WTC11 (cell line): ENCODE measurements around the gene HLF. TPM values are rescaled to one million over a fixed set of nuclear protein-coding genes. Genes with fewer than 3 reads are reported as not detected.

ENCODE experiments used
- ATAC-seq: fragments of 200-7000 bp; cut with Tn5 transposase; 2 replicates; pipeline ENCODE4 v1.10.0; 2021; ENCODE audit warnings: mild to moderate bottlenecking, moderate library complexity
- CTCF ChIA-PET: fragments of 300-600 bp; sonication (Branson Sonifier 250); formaldehyde crosslinking; loops from one replicate; lab custom pipeline; 2021; ENCODE audit warnings: antibody characterized with exemption; lab: Charles Lee
- POLR2A ChIA-PET: fragments of 350-600 bp; sonication (Branson Sonifier 250); formaldehyde crosslinking; loops from one replicate; lab custom pipeline; 2021; ENCODE audit warnings: antibody characterized with exemption; lab: Charles Lee
- DNase-seq: peaks from one replicate; pipeline ENCODE4 v3.0.0; 2021; ENCODE audit warnings: low spot score
- H3K27ac Mint-ChIP-seq: 2 replicates; pipeline ENCODE4 v1.8.0; 2021; ENCODE audit warnings: mixed read lengths
- H3K27me3 Mint-ChIP-seq: 2 replicates; pipeline ENCODE4 v1.8.0; 2021; ENCODE audit warnings: low read depth, mild to moderate bottlenecking, moderate library complexity, mixed read lengths
- H3K36me3 Mint-ChIP-seq: 2 replicates; pipeline ENCODE4 v1.8.0; 2021; ENCODE audit warnings: mixed read lengths
- H3K4me1 Mint-ChIP-seq: 2 replicates; pipeline ENCODE4 v1.8.0; 2022; ENCODE audit warnings: mixed read lengths
- H3K4me3 Mint-ChIP-seq: 2 replicates; pipeline ENCODE4 v1.8.0; 2021; ENCODE audit warnings: mild to moderate bottlenecking, moderate library complexity, mixed read lengths
- H3K9me3 Mint-ChIP-seq: 2 replicates; pipeline ENCODE4 v1.8.0; 2021; ENCODE audit warnings: mixed read lengths
- CREB1 ChIP-seq: sonication (generic); formaldehyde crosslinking; IDR thresholded peaks from 2 replicates; pipeline ENCODE4 v1.8.0; 2023; ENCODE audit warnings: mild to moderate bottlenecking, missing genetic modification reagents
- ERG ChIP-seq: fragments of 250-450 bp; sonication (Bioruptor Pico); IDR thresholded peaks from 2 replicates; pipeline ENCODE4 v1.8.0; 2021; ENCODE audit warnings: mild to moderate bottlenecking
- FOXP1 ChIP-seq: sonication (generic); formaldehyde crosslinking; IDR thresholded peaks from 2 replicates; pipeline ENCODE4 v1.8.0; 2022; ENCODE audit warnings: missing genetic modification reagents, mild to moderate bottlenecking, moderate library complexity, borderline replicate concordance
- GTF2I ChIP-seq: fragments of 250-450 bp; sonication (Bioruptor Pico); conservative IDR thresholded peaks from 2 replicates; pipeline ENCODE4 v1.4.0; 2021; ENCODE audit warnings: mild to moderate bottlenecking
- JAZF1 ChIP-seq: fragments of 250-450 bp; sonication (Bioruptor Pico); IDR thresholded peaks from 2 replicates; pipeline ENCODE4 v1.9.0; 2021; ENCODE audit warnings: moderate library complexity, mild to moderate bottlenecking, inconsistent platforms
- NFE2L1 ChIP-seq: sonication (generic); formaldehyde crosslinking; IDR thresholded peaks from 2 replicates; pipeline ENCODE4 v1.8.1; 2023; ENCODE audit warnings: missing genetic modification reagents
- NR2C2 ChIP-seq: sonication (generic); formaldehyde crosslinking; IDR thresholded peaks from 2 replicates; pipeline ENCODE4 v1.8.0; 2022; ENCODE audit warnings: mild to moderate bottlenecking, missing genetic modification reagents
- PRRX2 ChIP-seq: fragments of 250-450 bp; sonication (Bioruptor Pico); IDR thresholded peaks from 2 replicates; pipeline ENCODE4 v1.8.0; 2021; ENCODE audit warnings: mild to moderate bottlenecking
- SMAD3 ChIP-seq: sonication (generic); formaldehyde crosslinking; IDR thresholded peaks from 2 replicates; pipeline ENCODE4 v1.8.0; 2022; ENCODE audit warnings: missing genetic modification reagents, mild to moderate bottlenecking, borderline replicate concordance
- SP1 ChIP-seq: sonication (generic); formaldehyde crosslinking; conservative IDR thresholded peaks from 2 replicates; pipeline ENCODE4 v1.8.1; 2022; ENCODE audit warnings: missing genetic modification reagents
- TEAD1 ChIP-seq: sonication (generic); formaldehyde crosslinking; IDR thresholded peaks from 2 replicates; pipeline ENCODE4 v1.8.0; 2022; ENCODE audit warnings: mild to moderate bottlenecking, missing genetic modification reagents
- ZNF138 ChIP-seq: sonication (generic); formaldehyde crosslinking; conservative IDR thresholded peaks from 2 replicates; pipeline ENCODE4 v1.8.1; 2022; ENCODE audit warnings: mild to moderate bottlenecking, moderate library complexity, missing genetic modification reagents
- ZNF232 ChIP-seq: sonication (generic); formaldehyde crosslinking; IDR thresholded peaks from 2 replicates; pipeline ENCODE4 v1.8.0; 2022; ENCODE audit warnings: mild to moderate bottlenecking, missing genetic modification reagents
- ZNF423 ChIP-seq: fragments of 250-450 bp; sonication (Bioruptor Pico); IDR thresholded peaks from 2 replicates; pipeline ENCODE4 v2.1.2; 2022; ENCODE audit warnings: mild to moderate bottlenecking, moderate library complexity
- ZNF512 ChIP-seq: sonication (generic); formaldehyde crosslinking; IDR thresholded peaks from 2 replicates; pipeline ENCODE4 v1.8.1; 2022; ENCODE audit warnings: missing genetic modification reagents, borderline replicate concordance
- total RNA-seq: library from RNA; stranded (reverse); gene quantifications from 3 replicates; pipeline ENCODE4 v1.2.3, GENCODE V29; 2021
- TF ChIP-seq, protein P1 (sequence below): sonication (generic); formaldehyde crosslinking; IDR thresholded peaks from 2 replicates; pipeline ENCODE4 v1.8.1; 2023; ENCODE audit warnings: mild to moderate bottlenecking, missing genetic modification reagents, moderate library complexity
- TF ChIP-seq, protein P2 (sequence below): sonication (generic); formaldehyde crosslinking; IDR thresholded peaks from 2 replicates; pipeline ENCODE4 v1.8.0; 2023; ENCODE audit warnings: missing genetic modification reagents, mild to moderate bottlenecking, borderline replicate concordance
- TF ChIP-seq, protein P3 (sequence below): sonication (generic); formaldehyde crosslinking; IDR thresholded peaks from 2 replicates; pipeline ENCODE4 v1.8.0; 2022; ENCODE audit warnings: mild to moderate bottlenecking, missing genetic modification reagents

HLF gene
- total RNA-seq, 1 experiment from 2014 or later, result 0.31 TPM

GRCh38 chr17:55223524-55223923 lies 41.2 kb upstream of the HLF start:
- Mint-ChIP-seq H3K36me3 (no peaks in the 10 kb centered on the region), H3K4me1 (no peaks in the 10 kb centered on the region), H3K9me3 (no peaks in the 10 kb centered on the region), H3K27ac (no peak overlapping the region), H3K27me3 (0 out of 2 replicates have a peak, but pooled peaks cover 1% of the 10 kb centered on the region), H3K4me3 (no peak overlapping the region)
- DNase-seq, result no peak
- POLR2A ChIA-PET, result no interaction called here
- ATAC-seq, result no peak
- CTCF ChIA-PET, result interaction anchor here (0.6 kb wide), 1 partner anchor 218 kb away, joined by 3 read pairs; no protein-coding TSS in a partner anchor
- no peak for TF ChIP-seq ZNF138
- no peak for TF ChIP-seq CREB1 (CRISPR knock-in tag)
- TF ChIP-seq, protein P1, sequence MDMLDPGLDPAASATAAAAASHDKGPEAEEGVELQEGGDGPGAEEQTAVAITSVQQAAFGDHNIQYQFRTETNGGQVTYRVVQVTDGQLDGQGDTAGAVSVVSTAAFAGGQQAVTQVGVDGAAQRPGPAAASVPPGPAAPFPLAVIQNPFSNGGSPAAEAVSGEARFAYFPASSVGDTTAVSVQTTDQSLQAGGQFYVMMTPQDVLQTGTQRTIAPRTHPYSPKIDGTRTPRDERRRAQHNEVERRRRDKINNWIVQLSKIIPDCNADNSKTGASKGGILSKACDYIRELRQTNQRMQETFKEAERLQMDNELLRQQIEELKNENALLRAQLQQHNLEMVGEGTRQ (CRISPR knock-in tag), result no peak
- TF ChIP-seq ZNF423 (CRISPR knock-in tag), result no peak
- TF ChIP-seq, protein P2, sequence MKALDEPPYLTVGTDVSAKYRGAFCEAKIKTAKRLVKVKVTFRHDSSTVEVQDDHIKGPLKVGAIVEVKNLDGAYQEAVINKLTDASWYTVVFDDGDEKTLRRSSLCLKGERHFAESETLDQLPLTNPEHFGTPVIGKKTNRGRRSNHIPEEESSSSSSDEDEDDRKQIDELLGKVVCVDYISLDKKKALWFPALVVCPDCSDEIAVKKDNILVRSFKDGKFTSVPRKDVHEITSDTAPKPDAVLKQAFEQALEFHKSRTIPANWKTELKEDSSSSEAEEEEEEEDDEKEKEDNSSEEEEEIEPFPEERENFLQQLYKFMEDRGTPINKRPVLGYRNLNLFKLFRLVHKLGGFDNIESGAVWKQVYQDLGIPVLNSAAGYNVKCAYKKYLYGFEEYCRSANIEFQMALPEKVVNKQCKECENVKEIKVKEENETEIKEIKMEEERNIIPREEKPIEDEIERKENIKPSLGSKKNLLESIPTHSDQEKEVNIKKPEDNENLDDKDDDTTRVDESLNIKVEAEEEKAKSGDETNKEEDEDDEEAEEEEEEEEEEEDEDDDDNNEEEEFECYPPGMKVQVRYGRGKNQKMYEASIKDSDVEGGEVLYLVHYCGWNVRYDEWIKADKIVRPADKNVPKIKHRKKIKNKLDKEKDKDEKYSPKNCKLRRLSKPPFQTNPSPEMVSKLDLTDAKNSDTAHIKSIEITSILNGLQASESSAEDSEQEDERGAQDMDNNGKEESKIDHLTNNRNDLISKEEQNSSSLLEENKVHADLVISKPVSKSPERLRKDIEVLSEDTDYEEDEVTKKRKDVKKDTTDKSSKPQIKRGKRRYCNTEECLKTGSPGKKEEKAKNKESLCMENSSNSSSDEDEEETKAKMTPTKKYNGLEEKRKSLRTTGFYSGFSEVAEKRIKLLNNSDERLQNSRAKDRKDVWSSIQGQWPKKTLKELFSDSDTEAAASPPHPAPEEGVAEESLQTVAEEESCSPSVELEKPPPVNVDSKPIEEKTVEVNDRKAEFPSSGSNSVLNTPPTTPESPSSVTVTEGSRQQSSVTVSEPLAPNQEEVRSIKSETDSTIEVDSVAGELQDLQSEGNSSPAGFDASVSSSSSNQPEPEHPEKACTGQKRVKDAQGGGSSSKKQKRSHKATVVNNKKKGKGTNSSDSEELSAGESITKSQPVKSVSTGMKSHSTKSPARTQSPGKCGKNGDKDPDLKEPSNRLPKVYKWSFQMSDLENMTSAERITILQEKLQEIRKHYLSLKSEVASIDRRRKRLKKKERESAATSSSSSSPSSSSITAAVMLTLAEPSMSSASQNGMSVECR, result no peak
- TF ChIP-seq FOXP1 (CRISPR knock-in tag), result no peak
- no peak for TF ChIP-seq NFE2L1
- no peak for TF ChIP-seq TEAD1 (CRISPR knock-in tag)
- TF ChIP-seq ZNF232 (CRISPR knock-in tag), result no peak
- TF ChIP-seq, protein P3, sequence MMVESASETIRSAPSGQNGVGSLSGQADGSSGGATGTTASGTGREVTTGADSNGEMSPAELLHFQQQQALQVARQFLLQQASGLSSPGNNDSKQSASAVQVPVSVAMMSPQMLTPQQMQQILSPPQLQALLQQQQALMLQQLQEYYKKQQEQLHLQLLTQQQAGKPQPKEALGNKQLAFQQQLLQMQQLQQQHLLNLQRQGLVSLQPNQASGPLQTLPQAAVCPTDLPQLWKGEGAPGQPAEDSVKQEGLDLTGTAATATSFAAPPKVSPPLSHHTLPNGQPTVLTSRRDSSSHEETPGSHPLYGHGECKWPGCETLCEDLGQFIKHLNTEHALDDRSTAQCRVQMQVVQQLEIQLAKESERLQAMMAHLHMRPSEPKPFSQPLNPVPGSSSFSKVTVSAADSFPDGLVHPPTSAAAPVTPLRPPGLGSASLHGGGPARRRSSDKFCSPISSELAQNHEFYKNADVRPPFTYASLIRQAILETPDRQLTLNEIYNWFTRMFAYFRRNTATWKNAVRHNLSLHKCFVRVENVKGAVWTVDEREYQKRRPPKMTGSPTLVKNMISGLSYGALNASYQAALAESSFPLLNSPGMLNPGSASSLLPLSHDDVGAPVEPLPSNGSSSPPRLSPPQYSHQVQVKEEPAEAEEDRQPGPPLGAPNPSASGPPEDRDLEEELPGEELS (CRISPR knock-in tag), result no peak
- no peak for TF ChIP-seq NR2C2 (CRISPR knock-in tag)
- no peak for TF ChIP-seq SMAD3 (CRISPR knock-in tag)
- TF ChIP-seq GTF2I (CRISPR knock-in tag), result no peak
- no peak for TF ChIP-seq PRRX2
- TF ChIP-seq ERG, result no peak
- TF ChIP-seq JAZF1 (CRISPR knock-in tag), result no peak
- TF ChIP-seq SP1, result no peak
- no peak for TF ChIP-seq ZNF512 (CRISPR knock-in tag)
- TF ChIP-seq, all 79 proteins: peak for 0
